ENCODE measurements around the gene ASPN.
A peak's percentile ranks its signal among the peaks of the same experiment; 100 is the strongest.

The ASPN gene

DNA sequence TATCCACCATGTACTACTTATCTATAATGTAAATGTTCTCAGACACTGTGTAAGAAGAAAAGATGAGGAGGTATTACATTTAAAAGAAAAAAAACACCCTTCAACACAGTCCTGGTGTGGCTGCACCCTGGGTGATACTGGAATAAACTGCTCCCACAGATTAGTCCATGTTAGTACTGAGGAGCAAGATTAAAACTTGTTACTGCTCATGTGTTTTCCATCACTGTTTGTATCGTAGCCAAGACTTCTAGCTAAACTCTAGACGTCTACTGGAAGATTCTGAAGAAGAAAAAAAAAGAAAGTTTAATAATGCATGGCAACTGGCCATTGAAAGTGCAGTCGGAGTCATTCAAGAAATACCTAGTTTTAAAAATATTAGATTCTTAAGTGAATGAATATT, at the start of gene ASPN:
ASPN (minus strand) TSS at position 178 of the 400 bp plus-strand sequence.
- TF ChIP-seq, protein P1, sequence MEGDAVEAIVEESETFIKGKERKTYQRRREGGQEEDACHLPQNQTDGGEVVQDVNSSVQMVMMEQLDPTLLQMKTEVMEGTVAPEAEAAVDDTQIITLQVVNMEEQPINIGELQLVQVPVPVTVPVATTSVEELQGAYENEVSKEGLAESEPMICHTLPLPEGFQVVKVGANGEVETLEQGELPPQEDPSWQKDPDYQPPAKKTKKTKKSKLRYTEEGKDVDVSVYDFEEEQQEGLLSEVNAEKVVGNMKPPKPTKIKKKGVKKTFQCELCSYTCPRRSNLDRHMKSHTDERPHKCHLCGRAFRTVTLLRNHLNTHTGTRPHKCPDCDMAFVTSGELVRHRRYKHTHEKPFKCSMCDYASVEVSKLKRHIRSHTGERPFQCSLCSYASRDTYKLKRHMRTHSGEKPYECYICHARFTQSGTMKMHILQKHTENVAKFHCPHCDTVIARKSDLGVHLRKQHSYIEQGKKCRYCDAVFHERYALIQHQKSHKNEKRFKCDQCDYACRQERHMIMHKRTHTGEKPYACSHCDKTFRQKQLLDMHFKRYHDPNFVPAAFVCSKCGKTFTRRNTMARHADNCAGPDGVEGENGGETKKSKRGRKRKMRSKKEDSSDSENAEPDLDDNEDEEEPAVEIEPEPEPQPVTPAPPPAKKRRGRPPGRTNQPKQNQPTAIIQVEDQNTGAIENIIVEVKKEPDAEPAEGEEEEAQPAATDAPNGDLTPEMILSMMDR (IDR thresholded peaks at IDR 0.05; ENCODE audit: low read depth, low read length): no peak
- no peak within 1 kb of the TSS for H3K4me3 ChIP-seq (replicated peaks in 1 of 2; ENCODE audit: low read depth in 2 of 2, low read length in 2 of 2)
- DNase-seq (ENCODE audit: low read depth in 2 of 2): peak; percentile 58 to 91

DNA sequence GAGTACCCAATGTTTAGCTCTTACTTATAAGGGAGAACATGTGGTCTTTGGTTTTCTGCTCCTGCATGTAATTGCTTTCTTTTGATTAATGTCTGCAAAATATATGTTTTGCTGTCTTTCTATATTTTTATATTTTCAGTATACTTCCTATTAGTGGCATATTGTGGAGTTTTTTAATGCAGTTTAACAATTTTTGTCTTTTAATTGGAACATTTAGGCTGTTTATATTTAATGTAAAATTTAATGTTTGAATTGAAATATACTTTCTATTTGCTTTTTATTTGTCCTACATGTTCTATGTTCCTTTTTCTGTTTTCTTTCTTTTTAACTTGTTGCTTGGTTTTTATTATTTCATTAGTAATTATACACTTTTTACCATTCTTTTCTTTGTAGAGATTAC, 48.6 kb upstream of the ASPN start:
- TF ChIP-seq, protein P1 (IDR thresholded peaks at IDR 0.05; ENCODE audit: low read depth, low read length): no peak
- DNase-seq (ENCODE audit: low read depth in 2 of 2): no peak
- H3K4me3 ChIP-seq (replicated peaks in 1 of 2; ENCODE audit: low read depth in 2 of 2, low read length in 2 of 2): no peak overlapping the region

DNA sequence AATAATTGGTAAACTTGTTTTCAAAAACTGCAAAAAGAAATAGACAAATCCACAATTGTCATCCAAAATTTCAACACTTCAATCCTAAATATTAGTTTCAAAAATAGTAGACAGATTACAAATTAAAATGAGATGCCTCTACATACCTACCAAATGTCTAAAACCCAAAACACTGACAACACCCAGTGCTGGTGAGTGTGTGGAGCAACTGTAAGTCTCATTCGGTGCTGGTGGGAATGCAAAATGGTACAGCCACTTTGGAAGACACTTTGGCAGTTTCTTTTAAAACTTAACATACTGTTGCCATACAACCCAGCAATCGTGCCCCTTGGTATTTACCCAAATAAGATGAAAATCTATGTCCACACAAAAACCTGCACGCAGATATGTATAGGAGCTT, 46.8 kb upstream of the ASPN start:
- DNase-seq (ENCODE audit: low read depth in 2 of 2): no peak
- H3K4me3 ChIP-seq (replicated peaks in 1 of 2; ENCODE audit: low read depth in 2 of 2, low read length in 2 of 2): no peak overlapping the region
- TF ChIP-seq, protein P1 (IDR thresholded peaks at IDR 0.05; ENCODE audit: low read depth, low read length): no peak

DNA sequence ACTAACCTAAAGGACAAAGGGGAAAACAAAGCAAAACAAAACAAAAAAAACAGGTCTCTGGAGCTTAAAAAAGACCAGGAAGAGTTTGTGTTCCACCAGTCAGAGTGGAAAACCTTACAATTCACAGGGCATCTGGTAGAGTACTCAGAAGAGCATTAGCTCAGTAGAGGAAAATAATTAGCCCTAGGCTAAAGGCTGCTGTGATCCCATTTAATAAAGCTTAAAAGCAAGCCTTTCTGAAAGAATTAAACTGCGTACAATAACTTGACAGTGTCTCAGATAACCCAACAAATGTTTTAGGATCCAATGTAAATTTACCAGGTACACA, 46.2 kb upstream of the ASPN start:
- TF ChIP-seq, protein P1 (IDR thresholded peaks at IDR 0.05; ENCODE audit: low read depth, low read length): no peak
- no peak overlapping the region for H3K4me3 ChIP-seq (replicated peaks in 1 of 2; ENCODE audit: low read depth in 2 of 2, low read length in 2 of 2)
- DNase-seq (ENCODE audit: low read depth in 2 of 2): no peak

DNA sequence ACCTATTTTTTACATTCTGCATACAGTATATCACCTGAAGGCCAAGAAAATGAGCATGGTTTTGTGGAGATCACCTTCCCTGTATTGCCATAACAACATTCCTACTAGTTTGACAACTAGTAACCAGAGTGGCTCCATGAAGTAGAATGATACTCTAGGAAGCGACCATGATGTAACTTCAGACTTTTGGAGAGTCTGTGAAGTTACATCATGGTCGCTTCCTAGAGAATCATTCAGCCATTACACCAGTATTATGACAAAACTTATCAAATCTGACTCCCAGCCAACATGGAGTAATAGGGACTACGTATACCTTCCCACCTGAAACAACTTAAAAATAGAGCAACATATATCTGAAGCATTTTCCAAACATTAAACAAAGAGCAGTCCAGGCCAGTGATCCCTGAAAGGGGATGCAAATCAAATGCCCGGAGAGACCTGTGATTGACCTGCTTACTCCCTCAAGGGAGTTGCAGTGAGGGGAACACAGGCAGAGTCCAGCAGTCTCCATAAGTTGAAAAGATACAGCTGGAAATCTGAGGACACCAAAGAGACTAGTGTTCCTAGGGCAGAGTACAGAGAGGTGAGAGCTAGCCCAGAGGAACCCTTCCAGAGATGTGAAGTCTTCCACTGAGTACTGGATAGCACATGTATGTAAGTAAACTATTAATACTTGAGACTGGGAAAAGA, 45.7 kb upstream of the ASPN start:
- H3K4me3 ChIP-seq (replicated peaks in 1 of 2; ENCODE audit: low read depth in 2 of 2, low read length in 2 of 2): no peak overlapping the region
- TF ChIP-seq, protein P1 (IDR thresholded peaks at IDR 0.05; ENCODE audit: low read depth, low read length): no peak

DNA sequence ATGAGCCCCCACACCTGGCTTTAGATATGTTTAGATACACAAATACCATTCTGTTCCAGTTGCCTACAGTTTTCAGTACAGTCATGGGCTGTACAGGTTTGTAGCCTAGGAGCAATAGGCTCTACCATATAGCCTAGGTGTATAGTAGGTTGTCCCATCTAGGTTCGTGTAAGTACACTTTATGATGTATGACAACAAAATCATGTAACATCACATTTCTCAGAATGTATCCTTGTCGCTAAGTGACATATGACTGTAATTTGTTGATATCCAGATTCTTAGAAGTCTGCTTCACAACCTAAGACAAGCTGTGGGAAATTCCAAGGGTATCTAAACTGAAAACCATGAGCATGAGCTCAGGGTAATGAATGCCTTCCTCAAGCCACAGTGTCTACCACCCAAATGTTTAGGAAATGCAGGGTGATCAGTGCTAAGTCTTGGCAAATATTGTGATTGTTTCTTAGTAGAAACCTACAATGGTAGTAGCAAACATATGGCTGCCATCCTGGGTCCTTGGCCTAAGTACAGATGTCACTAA, 45.1 kb upstream of the ASPN start:
- DNase-seq (ENCODE audit: low read depth in 2 of 2): no peak
- TF ChIP-seq, protein P1 (IDR thresholded peaks at IDR 0.05; ENCODE audit: low read depth, low read length): no peak
- no peak overlapping the region for H3K4me3 ChIP-seq (replicated peaks in 1 of 2; ENCODE audit: low read depth in 2 of 2, low read length in 2 of 2)

More for the DNA sequence above, 45.7 kb upstream of the ASPN start:
- DNase-seq (ENCODE audit: low read depth in 2 of 2): no peak

DNA sequence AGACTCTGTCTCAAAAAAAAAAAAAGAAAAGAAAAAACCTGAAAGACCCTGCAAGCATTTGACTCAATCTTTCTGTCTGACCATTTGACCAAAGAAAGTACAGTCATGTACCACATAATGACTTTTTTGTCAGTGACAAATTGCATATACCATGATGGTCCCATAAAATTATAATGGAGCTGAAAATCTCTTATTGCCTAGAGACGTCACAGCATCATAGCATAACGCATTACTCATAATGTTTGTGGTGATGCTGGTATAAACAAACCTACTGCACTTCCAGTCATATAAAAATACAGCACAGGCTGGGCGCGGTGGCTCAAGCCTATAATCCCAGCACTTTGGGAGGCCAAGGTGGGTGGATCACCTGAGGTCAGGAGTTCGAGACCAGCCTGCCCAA, 43.0 kb upstream of the ASPN start:
- no peak overlapping the region for H3K4me3 ChIP-seq (replicated peaks in 1 of 2; ENCODE audit: low read depth in 2 of 2, low read length in 2 of 2)
- TF ChIP-seq, protein P1 (IDR thresholded peaks at IDR 0.05; ENCODE audit: low read depth, low read length): no peak
- DNase-seq (ENCODE audit: low read depth in 2 of 2): no peak
